Astrocyte (in vitro differentiated cells and primary cell): Measurements from ENCODE around the gene MON1B.

ENCODE experiments used
- CTCF ChIP-seq: IDR thresholded peaks from 2 replicates; pipeline ENCODE4 v1.5.1; 2011; ENCODE audit warnings: low read depth, mild to moderate bottlenecking, inconsistent platforms, low read length, moderate library complexity; ENCODE audit not compliant: insufficient read depth
- EZH2 ChIP-seq: IDR thresholded peaks from 2 replicates; pipeline ENCODE4 v1.6.1; 2012; ENCODE audit warnings: mild to moderate bottlenecking, low read length, inconsistent platforms; ENCODE audit not compliant: insufficient read depth

GRCh38 chr16:77165006-77165405 is 26.0 kb upstream of the MON1B start:
- TF ChIP-seq CTCF (no peak), EZH2 (no peak)
